HepG2 (cell line): ENCODE measurements around the gene BIRC5. TPM values are rescaled to one million over a fixed set of nuclear protein-coding genes. Genes with fewer than 3 reads are reported as not detected.

Source experiments
- AGO2 ChIP-seq: fragments of 200-400 bp; formaldehyde crosslinking; optimal IDR thresholded peaks from 2 replicates; pipeline ENCODE3; 2017; ENCODE audit warnings: mild to moderate bottlenecking, low read depth, low read length, moderate library complexity
- ATF7-NPFF ChIP-seq: sonication (generic); formaldehyde crosslinking; IDR thresholded peaks from 2 replicates; pipeline ENCODE4 v1.8.1; 2023; ENCODE audit warnings: mild to moderate bottlenecking, low read depth, missing genetic modification reagents, moderate library complexity
- BRCA1 ChIP-seq: sonication (generic); formaldehyde crosslinking; IDR thresholded peaks from 2 replicates; pipeline ENCODE4 v1.4.0; 2020; ENCODE audit warnings: missing genetic modification reagents
- CSRNP1 ChIP-seq: sonication (generic); formaldehyde crosslinking; IDR thresholded peaks from 2 replicates; pipeline ENCODE4 v1.8.1; 2023; ENCODE audit warnings: mild to moderate bottlenecking, missing genetic modification reagents
- DNMT1 ChIP-seq: sonication (generic); formaldehyde crosslinking; IDR thresholded peaks from 2 replicates; pipeline ENCODE4 v1.5.1; 2020; ENCODE audit warnings: mild to moderate bottlenecking, missing genetic modification reagents
- EEA1 ChIP-seq: sonication (generic); formaldehyde crosslinking; IDR thresholded peaks from 2 replicates; pipeline ENCODE4 v1.5.1; 2020; ENCODE audit warnings: mild to moderate bottlenecking, missing genetic modification reagents, borderline replicate concordance
- EZH2 ChIP-seq: conservative IDR thresholded peaks from 2 replicates; pipeline ENCODE4 v1.6.1; 2012; ENCODE audit warnings: mild to moderate bottlenecking, low read depth, low read length, moderate library complexity
- HNRNPUL1 ChIP-seq: fragments of 200-400 bp; formaldehyde crosslinking; IDR thresholded peaks from 2 replicates; pipeline ENCODE4 v1.6.1; 2017; ENCODE audit warnings: low read depth, mild to moderate bottlenecking, low read length, moderate library complexity
- MTA3 ChIP-seq: sonication (generic); formaldehyde crosslinking; IDR thresholded peaks from 2 replicates; pipeline ENCODE4 v1.4.0; 2020; ENCODE audit warnings: missing genetic modification reagents
- NCOA2 ChIP-seq: sonication (generic); formaldehyde crosslinking; IDR thresholded peaks from 2 replicates; pipeline ENCODE4 v1.8.0; 2022; ENCODE audit warnings: inconsistent platforms
- RFX3 ChIP-seq: IDR thresholded peaks from 2 replicates; pipeline ENCODE4 v1.6.1; 2016; ENCODE audit warnings: missing biosample characterization, missing genetic modification reagents
- SOX5 ChIP-seq: IDR thresholded peaks from 2 replicates; pipeline ENCODE4 v1.6.1; 2016; ENCODE audit warnings: borderline replicate concordance
- TBX3 ChIP-seq: fragments of 450-650 bp; IDR thresholded peaks from 2 replicates; pipeline ENCODE4 v1.6.1; 2017; ENCODE audit warnings: antibody characterized with exemption, mild to moderate bottlenecking, inconsistent platforms, borderline replicate concordance
- XRCC5 ChIP-seq: fragments of 200-400 bp; formaldehyde crosslinking; optimal IDR thresholded peaks from 2 replicates; pipeline ENCODE3; 2017; ENCODE audit warnings: mild to moderate bottlenecking, low read length
- ZNF354B ChIP-seq: sonication (generic); formaldehyde crosslinking; IDR thresholded peaks from 2 replicates; pipeline ENCODE4 v1.8.0; 2022; ENCODE audit warnings: mild to moderate bottlenecking, missing genetic modification reagents
- ZNF558 ChIP-seq: sonication (generic); formaldehyde crosslinking; IDR thresholded peaks from 2 replicates; pipeline ENCODE4 v1.9.0; 2022; ENCODE audit warnings: mild to moderate bottlenecking, missing genetic modification reagents, borderline replicate concordance
- ZNF652 ChIP-seq: IDR thresholded peaks from 2 replicates; pipeline ENCODE4 v1.6.1; 2016; ENCODE audit warnings: low read depth, borderline replicate concordance
- ZNF772 ChIP-seq: sonication (generic); formaldehyde crosslinking; IDR thresholded peaks from 2 replicates; pipeline ENCODE4 v1.5.0; 2020; ENCODE audit warnings: mild to moderate bottlenecking, missing genetic modification reagents
- ZNF790 ChIP-seq: sonication (generic); formaldehyde crosslinking; IDR thresholded peaks from 2 replicates; pipeline ENCODE4 v1.8.0; 2022; ENCODE audit warnings: missing genetic modification reagents, mild to moderate bottlenecking, borderline replicate concordance
- polyA plus RNA-seq, 8 experiments: library from polyadenylated mRNA; depleted of rRNA in 3 of 8; stranded (reverse) in 7 of 8; unstranded in 1 of 8; fragments of >200 nt; fragmentation: Illumina TruSeq in 4 of 8; extraction: Trizol in 4 of 8; gene quantifications; 2 replicates each; pipeline versions ENCODE4 v1.2.1 to v1.2.3, GENCODE V29; 2011 to 2016; ENCODE audit warnings: low read depth in 4 of 8, missing spikeins in 1 of 8, mixed read lengths in 1 of 8; ENCODE audit not compliant: insufficient read depth in 1 of 8
- total RNA-seq, 5 experiments: library from RNA; depleted of rRNA; stranded (reverse); fragments of >200 nt; fragmentation: Illumina TruSeq; extraction: Trizol; gene quantifications; 2 replicates each; pipeline ENCODE4 v1.2.3, GENCODE V29; 2016; ENCODE audit warnings: low read depth in 1 of 5
- TF ChIP-seq, protein P1 (sequence below): IDR thresholded peaks from 2 replicates; pipeline ENCODE4 v1.6.1; 2012; ENCODE audit warnings: inconsistent platforms
- TF ChIP-seq, protein P2 (sequence below): sonication (generic); formaldehyde crosslinking; IDR thresholded peaks from 2 replicates; pipeline ENCODE4 v1.5.0; 2020; ENCODE audit warnings: mild to moderate bottlenecking, missing genetic modification reagents, borderline replicate concordance

The BIRC5 gene
- total and polyA plus RNA-seq, 2 of the 13 experiments (the other 11 are each of a cell fraction or from before 2014, with no cell fraction given) = 30.3 to 135 TPM

DNA sequence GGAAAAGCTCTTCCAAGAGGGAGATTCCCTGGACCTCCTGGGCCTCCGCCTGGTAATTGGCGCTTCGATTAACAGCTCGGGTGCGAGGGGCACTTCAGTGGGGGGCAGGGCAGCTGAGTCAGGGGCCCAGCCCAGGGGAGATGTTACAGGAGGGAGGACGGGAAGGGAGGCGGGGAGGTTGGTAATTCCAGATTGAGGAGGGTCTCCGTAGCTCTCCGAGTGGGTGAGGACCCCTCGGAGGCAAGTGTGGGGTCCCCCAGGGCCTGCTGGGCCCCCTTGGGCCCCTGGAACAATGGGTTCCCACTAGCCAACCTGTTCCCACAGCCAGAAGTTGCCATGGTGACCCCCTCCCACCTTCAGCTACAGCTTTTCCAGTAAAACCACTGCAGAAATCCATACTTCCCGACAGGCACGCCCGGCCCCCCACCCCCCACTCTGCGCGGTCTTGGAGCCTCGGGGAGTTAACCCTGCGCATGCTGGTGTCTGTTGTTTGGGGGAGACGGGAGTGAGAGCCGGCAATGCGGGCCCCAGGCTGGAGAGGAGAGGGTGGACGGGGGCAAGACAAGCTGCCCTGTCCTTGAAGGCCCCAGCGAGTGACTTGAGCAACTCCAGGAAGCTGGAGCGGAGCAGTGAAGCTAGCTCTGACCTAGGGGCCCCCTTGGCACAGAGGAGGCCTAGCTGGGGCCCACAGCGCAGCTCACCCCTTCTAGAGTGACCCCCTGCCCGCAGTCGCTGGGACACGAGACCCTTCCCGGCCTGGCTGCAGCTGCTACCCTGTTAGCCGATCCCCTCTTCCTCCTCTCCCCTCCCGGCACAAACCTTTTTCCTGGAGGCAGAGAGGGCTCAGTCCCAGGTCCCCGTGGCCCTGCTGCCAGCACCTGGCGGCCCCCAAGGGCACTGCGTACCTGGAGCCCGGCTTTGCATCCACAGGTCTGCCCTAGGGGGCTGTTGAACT is 55.2 kb downstream of the BIRC5 start (continued):
- TF ChIP-seq CSRNP1 (CRISPR knock-in tag) = no peak
- TF ChIP-seq ZNF772 (CRISPR knock-in tag) = 0 out of 2 replicates have a peak, but pooled peaks have one; percentile 29
- no peak for TF ChIP-seq EEA1 (CRISPR knock-in tag)
- TF ChIP-seq, protein P1, sequence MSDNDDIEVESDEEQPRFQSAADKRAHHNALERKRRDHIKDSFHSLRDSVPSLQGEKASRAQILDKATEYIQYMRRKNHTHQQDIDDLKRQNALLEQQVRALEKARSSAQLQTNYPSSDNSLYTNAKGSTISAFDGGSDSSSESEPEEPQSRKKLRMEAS = no peak
- peak; percentile 85 for TF ChIP-seq EZH2
- TF ChIP-seq BRCA1 (CRISPR knock-in tag) = no peak
- 0 out of 2 replicates have a peak, but pooled peaks have one; percentile 9 for TF ChIP-seq SOX5 (CRISPR knock-in tag)
- TF ChIP-seq ZNF790 (CRISPR knock-in tag) = no peak
- no peak for TF ChIP-seq AGO2
- peak; percentile 72 for TF ChIP-seq NCOA2 (CRISPR knock-in tag)
- no peak for TF ChIP-seq DNMT1 (CRISPR knock-in tag)
- no peak for TF ChIP-seq ZNF354B
- TF ChIP-seq RFX3 (CRISPR knock-in tag) = peak; percentile 63
- TF ChIP-seq ATF7-NPFF = no peak
- TF ChIP-seq ZNF558 (CRISPR knock-in tag) = no peak
- TF ChIP-seq TBX3 = no peak
- TF ChIP-seq ZNF652 (CRISPR knock-in tag) = peak; percentile 92
- no peak for TF ChIP-seq MTA3
- TF ChIP-seq, protein P2, sequence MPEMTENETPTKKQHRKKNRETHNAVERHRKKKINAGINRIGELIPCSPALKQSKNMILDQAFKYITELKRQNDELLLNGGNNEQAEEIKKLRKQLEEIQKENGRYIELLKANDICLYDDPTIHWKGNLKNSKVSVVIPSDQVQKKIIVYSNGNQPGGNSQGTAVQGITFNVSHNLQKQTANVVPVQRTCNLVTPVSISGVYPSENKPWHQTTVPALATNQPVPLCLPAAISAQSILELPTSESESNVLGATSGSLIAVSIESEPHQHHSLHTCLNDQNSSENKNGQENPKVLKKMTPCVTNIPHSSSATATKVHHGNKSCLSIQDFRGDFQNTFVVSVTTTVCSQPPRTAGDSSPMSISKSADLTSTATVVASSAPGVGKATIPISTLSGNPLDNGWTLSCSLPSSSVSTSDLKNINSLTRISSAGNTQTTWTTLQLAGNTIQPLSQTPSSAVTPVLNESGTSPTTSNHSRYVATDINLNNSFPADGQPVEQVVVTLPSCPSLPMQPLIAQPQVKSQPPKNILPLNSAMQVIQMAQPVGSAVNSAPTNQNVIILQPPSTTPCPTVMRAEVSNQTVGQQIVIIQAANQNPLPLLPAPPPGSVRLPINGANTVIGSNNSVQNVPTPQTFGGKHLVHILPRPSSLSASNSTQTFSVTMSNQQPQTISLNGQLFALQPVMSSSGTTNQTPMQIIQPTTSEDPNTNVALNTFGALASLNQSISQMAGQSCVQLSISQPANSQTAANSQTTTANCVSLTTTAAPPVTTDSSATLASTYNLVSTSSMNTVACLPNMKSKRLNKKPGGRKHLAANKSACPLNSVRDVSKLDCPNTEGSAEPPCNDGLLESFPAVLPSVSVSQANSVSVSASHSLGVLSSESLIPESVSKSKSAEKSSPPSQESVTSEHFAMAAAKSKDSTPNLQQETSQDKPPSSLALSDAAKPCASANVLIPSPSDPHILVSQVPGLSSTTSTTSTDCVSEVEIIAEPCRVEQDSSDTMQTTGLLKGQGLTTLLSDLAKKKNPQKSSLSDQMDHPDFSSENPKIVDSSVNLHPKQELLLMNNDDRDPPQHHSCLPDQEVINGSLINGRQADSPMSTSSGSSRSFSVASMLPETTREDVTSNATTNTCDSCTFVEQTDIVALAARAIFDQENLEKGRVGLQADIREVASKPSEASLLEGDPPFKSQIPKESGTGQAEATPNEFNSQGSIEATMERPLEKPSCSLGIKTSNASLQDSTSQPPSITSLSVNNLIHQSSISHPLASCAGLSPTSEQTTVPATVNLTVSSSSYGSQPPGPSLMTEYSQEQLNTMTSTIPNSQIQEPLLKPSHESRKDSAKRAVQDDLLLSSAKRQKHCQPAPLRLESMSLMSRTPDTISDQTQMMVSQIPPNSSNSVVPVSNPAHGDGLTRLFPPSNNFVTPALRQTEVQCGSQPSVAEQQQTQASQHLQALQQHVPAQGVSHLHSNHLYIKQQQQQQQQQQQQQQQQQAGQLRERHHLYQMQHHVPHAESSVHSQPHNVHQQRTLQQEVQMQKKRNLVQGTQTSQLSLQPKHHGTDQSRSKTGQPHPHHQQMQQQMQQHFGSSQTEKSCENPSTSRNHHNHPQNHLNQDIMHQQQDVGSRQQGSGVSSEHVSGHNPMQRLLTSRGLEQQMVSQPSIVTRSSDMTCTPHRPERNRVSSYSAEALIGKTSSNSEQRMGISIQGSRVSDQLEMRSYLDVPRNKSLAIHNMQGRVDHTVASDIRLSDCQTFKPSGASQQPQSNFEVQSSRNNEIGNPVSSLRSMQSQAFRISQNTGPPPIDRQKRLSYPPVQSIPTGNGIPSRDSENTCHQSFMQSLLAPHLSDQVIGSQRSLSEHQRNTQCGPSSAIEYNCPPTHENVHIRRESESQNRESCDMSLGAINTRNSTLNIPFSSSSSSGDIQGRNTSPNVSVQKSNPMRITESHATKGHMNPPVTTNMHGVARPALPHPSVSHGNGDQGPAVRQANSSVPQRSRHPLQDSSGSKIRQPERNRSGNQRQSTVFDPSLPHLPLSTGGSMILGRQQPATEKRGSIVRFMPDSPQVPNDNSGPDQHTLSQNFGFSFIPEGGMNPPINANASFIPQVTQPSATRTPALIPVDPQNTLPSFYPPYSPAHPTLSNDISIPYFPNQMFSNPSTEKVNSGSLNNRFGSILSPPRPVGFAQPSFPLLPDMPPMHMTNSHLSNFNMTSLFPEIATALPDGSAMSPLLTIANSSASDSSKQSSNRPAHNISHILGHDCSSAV (CRISPR knock-in tag) = no peak
- TF ChIP-seq XRCC5 = no peak
- TF ChIP-seq HNRNPUL1 = no peak
